HEK293 (cell line): ENCODE measurements around the gene CRIP2.
A peak's percentile ranks its signal among the peaks of the same experiment; 100 is the strongest.

Source experiments
- BCL11B ChIP-seq: fragments of 450-650 bp; formaldehyde crosslinking; IDR thresholded peaks from 2 replicates; pipeline ENCODE4 v1.5.1; 2016; ENCODE audit warnings: low read depth, missing biosample characterization, missing genetic modification characterization
- CTCF ChIP-seq: fragments of 450-650 bp; formaldehyde crosslinking; IDR thresholded peaks from 2 replicates; pipeline ENCODE4 v1.5.1; 2016; ENCODE audit warnings: missing biosample characterization, missing genetic modification characterization
- GFI1B ChIP-seq: fragments of 450-650 bp; formaldehyde crosslinking; IDR thresholded peaks from 2 replicates; pipeline ENCODE4 v1.5.1; 2016; ENCODE audit warnings: missing biosample characterization, missing genetic modification characterization
- HIC1 ChIP-seq: fragments of 450-650 bp; formaldehyde crosslinking; IDR thresholded peaks from 2 replicates; pipeline ENCODE4 v1.5.1; 2016; ENCODE audit warnings: missing biosample characterization, missing genetic modification characterization
- MYNN ChIP-seq: fragments of 450-650 bp; formaldehyde crosslinking; IDR thresholded peaks from 2 replicates; pipeline ENCODE4 v1.5.1; 2016; ENCODE audit warnings: missing biosample characterization, missing genetic modification characterization, borderline replicate concordance
- PATZ1 ChIP-seq: fragments of 450-650 bp; formaldehyde crosslinking; IDR thresholded peaks from 2 replicates; pipeline ENCODE4 v1.5.1; 2016; ENCODE audit warnings: missing biosample characterization, missing genetic modification characterization
- PBX3 ChIP-seq: sonication (generic); formaldehyde crosslinking; IDR thresholded peaks from 2 replicates; pipeline ENCODE4 v1.8.1; 2022; ENCODE audit warnings: mild to moderate bottlenecking, moderate library complexity, missing genetic modification reagents
- PRDM6 ChIP-seq: fragments of 450-650 bp; formaldehyde crosslinking; IDR thresholded peaks from 2 replicates; pipeline ENCODE4 v1.5.1; 2017; ENCODE audit warnings: missing biosample characterization, missing genetic modification characterization
- SP7 ChIP-seq: fragments of 450-650 bp; formaldehyde crosslinking; IDR thresholded peaks from 2 replicates; pipeline ENCODE4 v1.5.1; 2016; ENCODE audit warnings: missing biosample characterization, missing genetic modification characterization
- ZFHX2 ChIP-seq: fragments of 450-650 bp; formaldehyde crosslinking; conservative IDR thresholded peaks from 2 replicates; pipeline ENCODE4 v1.5.1; 2016; ENCODE audit warnings: missing biosample characterization, missing genetic modification characterization
- ZNF133 ChIP-seq: fragments of 450-650 bp; formaldehyde crosslinking; IDR thresholded peaks from 2 replicates; pipeline ENCODE4 v1.5.1; 2016; ENCODE audit warnings: missing biosample characterization, missing genetic modification characterization
- ZNF138 ChIP-seq: fragments of 450-650 bp; formaldehyde crosslinking; IDR thresholded peaks from 2 replicates; pipeline ENCODE4 v1.5.1; 2016; ENCODE audit warnings: missing biosample characterization, missing genetic modification characterization, borderline replicate concordance
- ZNF223 ChIP-seq: fragments of 450-650 bp; formaldehyde crosslinking; IDR thresholded peaks from 2 replicates; pipeline ENCODE4 v1.5.1; 2016; ENCODE audit warnings: missing biosample characterization, missing genetic modification characterization
- ZNF23 ChIP-seq: fragments of 450-650 bp; formaldehyde crosslinking; IDR thresholded peaks from 2 replicates; pipeline ENCODE4 v1.5.1; 2016; ENCODE audit warnings: missing biosample characterization, missing genetic modification characterization, borderline replicate concordance
- ZNF311 ChIP-seq: fragments of 450-650 bp; formaldehyde crosslinking; IDR thresholded peaks from 2 replicates; pipeline ENCODE4 v1.5.1; 2017; ENCODE audit warnings: missing biosample characterization, missing genetic modification characterization, borderline replicate concordance
- ZNF341 ChIP-seq: fragments of 450-650 bp; formaldehyde crosslinking; IDR thresholded peaks from 2 replicates; pipeline ENCODE4; 2016; ENCODE audit warnings: low read depth, missing biosample characterization, missing genetic modification characterization
- ZNF350 ChIP-seq: fragments of 450-650 bp; formaldehyde crosslinking; IDR thresholded peaks from 2 replicates; pipeline ENCODE4 v1.5.0; 2017; ENCODE audit warnings: missing biosample characterization, mild to moderate bottlenecking, missing genetic modification characterization
- ZNF391 ChIP-seq: fragments of 450-650 bp; formaldehyde crosslinking; IDR thresholded peaks from 2 replicates; pipeline ENCODE4 v1.5.1; 2016; ENCODE audit warnings: low read depth, missing biosample characterization, missing genetic modification characterization, borderline replicate concordance
- ZNF398 ChIP-seq: fragments of 450-650 bp; formaldehyde crosslinking; IDR thresholded peaks from 2 replicates; pipeline ENCODE4 v1.5.1; 2017; ENCODE audit warnings: missing biosample characterization, missing genetic modification characterization
- ZNF426 ChIP-seq: fragments of 450-650 bp; formaldehyde crosslinking; IDR thresholded peaks from 2 replicates; pipeline ENCODE4 v1.5.1; 2017; ENCODE audit warnings: missing biosample characterization, missing genetic modification characterization, mild to moderate bottlenecking, inconsistent platforms, moderate library complexity
- ZNF488 ChIP-seq: fragments of 450-650 bp; formaldehyde crosslinking; IDR thresholded peaks from 2 replicates; pipeline ENCODE4 v1.5.1; 2016; ENCODE audit warnings: missing biosample characterization, missing genetic modification characterization
- ZNF521 ChIP-seq: fragments of 450-650 bp; formaldehyde crosslinking; IDR thresholded peaks from 2 replicates; pipeline ENCODE4 v1.5.1; 2017; ENCODE audit warnings: missing biosample characterization, mild to moderate bottlenecking, missing genetic modification characterization
- ZNF639 ChIP-seq: fragments of 450-650 bp; formaldehyde crosslinking; IDR thresholded peaks from 2 replicates; pipeline ENCODE4 v1.5.1; 2016; ENCODE audit warnings: missing biosample characterization, missing genetic modification characterization
- ZSCAN16 ChIP-seq: fragments of 450-650 bp; formaldehyde crosslinking; IDR thresholded peaks from 2 replicates; pipeline ENCODE4 v1.5.1; 2016; ENCODE audit warnings: missing biosample characterization, missing genetic modification characterization

CRIP2 gene

GRCh38 chr14:105470350-105471296 lies 4.0 kb upstream of the CRIP2 start (continued):
- TF ChIP-seq CTCF (tag by site-specific recombination) (peak; percentile 41; the same call in 1 of the 2 replicates), ZNF23 (tag by site-specific recombination) (no peak), ZNF398 (0 out of 2 replicates have a peak, but pooled peaks have one; percentile 4), ZNF138 (tag by site-specific recombination) (no peak), ZNF223 (tag by site-specific recombination) (no peak), ZFHX2 (tag by site-specific recombination) (peak; percentile 44; the same call in 1 of the 2 replicates), HIC1 (peak; percentile 78), SP7 (tag by site-specific recombination) (no peak), PRDM6 (tag by site-specific recombination) (no peak), PBX3 (CRISPR knock-in tag) (no peak), ZSCAN16 (no peak), ZNF521 (tag by site-specific recombination) (no peak), ZNF391 (no peak), ZNF488 (tag by site-specific recombination) (no peak), ZNF341 (tag by site-specific recombination) (0 out of 2 replicates have a peak, but pooled peaks have one; percentile 18), GFI1B (tag by site-specific recombination) (no peak), ZNF426 (tag by site-specific recombination) (no peak), ZNF133 (no peak), ZNF311 (tag by site-specific recombination) (no peak), MYNN (tag by site-specific recombination) (no peak), BCL11B (tag by site-specific recombination) (no peak), ZNF350 (tag by site-specific recombination) (no peak), ZNF639 (tag by site-specific recombination) (no peak), PATZ1 (tag by site-specific recombination) (peak; percentile 87)
